ENCODE measurements around the gene NEAT1. TPM values are rescaled to one million over a fixed set of nuclear protein-coding genes. Genes with fewer than 3 reads are reported as not detected.
A peak's percentile ranks its signal among the peaks of the same experiment; 100 is the strongest.

NEAT1 gene
- total RNA-seq, 1 experiment from 2014 or later, result 938 TPM

- Histone ChIP-seq H3K79me2 (ENCODE audit: low read depth) (peaks cover 12% of the 10 kb centered on the region), H3K9me3 (ENCODE audit: insufficient read depth, low read depth) (no peaks in the 10 kb centered on the region), H3K4me2 (peak overlapping the region; percentile 80), H4K20me1 (ENCODE audit: insufficient read depth) (no peaks in the 10 kb centered on the region), H2AFZ (no peak overlapping the region), H3K27ac (peak overlapping the region; percentile 64; the same call in 1 of the 2 replicates), H3K9me2 (ENCODE audit: insufficient read depth) (no peaks in the 10 kb centered on the region), H3K27me3 (ENCODE audit: insufficient read depth, low read depth) (no peaks in the 10 kb centered on the region), H3F3A (ENCODE audit: insufficient read depth, low read depth) (peaks cover 35% of the 10 kb centered on the region), H3K36me3 (ENCODE audit: low read depth) (no peaks in the 10 kb centered on the region), H3K4me1 (replicated peaks; ENCODE audit: insufficient read depth) (peaks cover 25% of the 10 kb centered on the region), H3K4me3 (peak overlapping the region; percentile 58; the same call in 1 of the 2 replicates)
- CTCF ChIA-PET, result no interaction called here
- POLR2A ChIA-PET (ENCODE audit: unreplicated experiment), result interaction anchor here (0.7 kb wide), 1 partner anchor 31 kb away, joined by 5 read pairs; no protein-coding TSS in a partner anchor
- TF ChIP-seq, protein P1, sequence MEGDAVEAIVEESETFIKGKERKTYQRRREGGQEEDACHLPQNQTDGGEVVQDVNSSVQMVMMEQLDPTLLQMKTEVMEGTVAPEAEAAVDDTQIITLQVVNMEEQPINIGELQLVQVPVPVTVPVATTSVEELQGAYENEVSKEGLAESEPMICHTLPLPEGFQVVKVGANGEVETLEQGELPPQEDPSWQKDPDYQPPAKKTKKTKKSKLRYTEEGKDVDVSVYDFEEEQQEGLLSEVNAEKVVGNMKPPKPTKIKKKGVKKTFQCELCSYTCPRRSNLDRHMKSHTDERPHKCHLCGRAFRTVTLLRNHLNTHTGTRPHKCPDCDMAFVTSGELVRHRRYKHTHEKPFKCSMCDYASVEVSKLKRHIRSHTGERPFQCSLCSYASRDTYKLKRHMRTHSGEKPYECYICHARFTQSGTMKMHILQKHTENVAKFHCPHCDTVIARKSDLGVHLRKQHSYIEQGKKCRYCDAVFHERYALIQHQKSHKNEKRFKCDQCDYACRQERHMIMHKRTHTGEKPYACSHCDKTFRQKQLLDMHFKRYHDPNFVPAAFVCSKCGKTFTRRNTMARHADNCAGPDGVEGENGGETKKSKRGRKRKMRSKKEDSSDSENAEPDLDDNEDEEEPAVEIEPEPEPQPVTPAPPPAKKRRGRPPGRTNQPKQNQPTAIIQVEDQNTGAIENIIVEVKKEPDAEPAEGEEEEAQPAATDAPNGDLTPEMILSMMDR (conservative IDR thresholded peaks at IDR 0.05), result no peak
- TF ChIP-seq EZH2 (IDR thresholded peaks at IDR 0.05; ENCODE audit: low read depth), result no peak
- no TSS peak for BruUV-seq (replicated peaks)
- DNase-seq, result no peak
- intact Hi-C loops (cut with micrococcal nuclease; ENCODE audit: unreplicated experiment), result no loop called here
Observed at GRCh38 chr11:65454311-65454695, 31.7 kb downstream of the NEAT1 start.

DNA sequence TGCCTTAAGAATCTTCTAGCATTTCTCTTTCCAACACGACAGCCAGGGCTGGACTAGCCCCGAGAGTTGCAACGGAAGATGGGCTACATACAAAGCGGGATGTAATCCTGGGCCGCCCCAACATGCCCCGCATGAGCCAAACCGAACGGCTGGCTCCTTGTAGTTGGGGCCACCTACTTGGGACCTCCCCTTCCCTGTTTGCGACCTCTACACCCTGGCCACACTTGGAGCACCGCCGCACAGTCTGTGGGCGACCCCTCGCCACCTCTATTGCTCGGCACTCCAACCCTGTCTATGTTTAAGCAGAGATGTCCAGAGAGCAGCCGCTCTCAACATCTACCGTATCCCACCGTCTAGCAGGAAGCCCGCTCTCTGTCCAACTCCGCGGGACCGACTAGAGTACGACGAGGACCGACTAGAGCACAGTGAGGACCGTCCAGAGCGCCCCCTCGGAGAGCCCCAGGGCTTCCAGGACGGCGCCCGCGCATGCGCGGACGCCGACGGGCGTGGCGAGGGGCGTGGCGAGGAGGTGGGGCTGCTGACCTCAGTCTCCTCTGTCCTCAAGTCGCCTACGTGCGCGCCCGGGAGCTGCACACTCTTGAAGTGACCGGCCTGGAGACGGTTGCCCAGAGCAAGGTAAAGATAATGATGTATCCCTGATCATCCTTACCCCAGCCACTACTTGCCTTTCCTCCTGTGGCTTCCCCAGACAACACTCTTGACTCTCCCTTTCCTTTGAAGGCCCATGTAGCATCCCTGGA, 32.3 kb downstream of the NEAT1 start:
- Histone ChIP-seq H3K9me3 (ENCODE audit: insufficient read depth, low read depth) (no peaks in the 10 kb centered on the region), H3K79me2 (ENCODE audit: low read depth) (peaks cover 12% of the 10 kb centered on the region), H3K27ac (peak overlapping the region; percentile 21), H3K4me3 (peak overlapping the region; percentile 58), H3K36me3 (ENCODE audit: low read depth) (no peaks in the 10 kb centered on the region), H3K9me2 (ENCODE audit: insufficient read depth) (no peaks in the 10 kb centered on the region), H3F3A (ENCODE audit: insufficient read depth, low read depth) (peaks cover 35% of the 10 kb centered on the region), H4K20me1 (ENCODE audit: insufficient read depth) (no peaks in the 10 kb centered on the region), H3K4me2 (peak overlapping the region; percentile 80), H2AFZ (peak overlapping the region; percentile 78), H3K27me3 (ENCODE audit: insufficient read depth, low read depth) (no peaks in the 10 kb centered on the region), H3K4me1 (replicated peaks; ENCODE audit: insufficient read depth) (peaks cover 25% of the 10 kb centered on the region)
- POLR2A ChIA-PET (ENCODE audit: unreplicated experiment), result interaction anchor here (0.6 to 1.6 kb wide), 12 partner anchors 8 to 344 kb away, joined by 3 to 22 read pairs (median 5); no protein-coding TSS in a partner anchor
- TF ChIP-seq EZH2 (IDR thresholded peaks at IDR 0.05; ENCODE audit: low read depth), result no peak
- TF ChIP-seq, protein P1 (conservative IDR thresholded peaks at IDR 0.05), result no peak
- CTCF ChIA-PET, result no interaction called here
- BruUV-seq (replicated peaks), result TSS peak; percentile 92
- peak; percentile 81 to 91 for DNase-seq
- intact Hi-C loops (cut with micrococcal nuclease; ENCODE audit: unreplicated experiment), result loop anchor here (5.0 kb wide), 1 partner anchor 42 kb away; the partner anchor contains the start of gene MALAT1

DNA sequence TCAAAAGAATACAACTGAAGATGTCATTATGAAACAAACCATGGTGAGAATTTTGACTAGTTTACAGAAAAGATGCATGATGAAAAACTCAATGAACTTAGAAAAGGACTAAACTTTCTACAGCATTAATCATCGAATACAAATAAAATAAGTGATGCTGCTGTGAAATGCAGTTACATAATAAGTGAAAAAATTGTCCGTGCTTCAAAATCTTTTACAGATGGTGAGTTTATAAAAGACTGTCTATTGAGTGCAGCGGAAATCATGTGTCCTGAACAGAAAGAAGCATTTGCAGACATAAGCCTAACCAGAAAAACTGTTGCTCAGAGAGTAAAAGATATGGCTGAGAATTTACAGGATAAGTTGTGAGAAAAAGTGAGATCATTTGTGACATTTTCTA, 33.8 kb downstream of the NEAT1 start:
- intact Hi-C loops (cut with micrococcal nuclease; ENCODE audit: unreplicated experiment), result loop anchor here (2.0 to 5.0 kb wide), 2 partner anchors 14 to 41 kb away; partner anchors contain the start of gene MALAT1
- H3K4me3 ChIP-seq, result peak overlapping the region; percentile 58; the same call in 1 of the 2 replicates
- H3K79me2 ChIP-seq (ENCODE audit: low read depth), result peaks cover 12% of the 10 kb centered on the region
- no peak for TF ChIP-seq EZH2 (IDR thresholded peaks at IDR 0.05; ENCODE audit: low read depth)
- TF ChIP-seq, protein P1 (conservative IDR thresholded peaks at IDR 0.05), result no peak
- BruUV-seq (replicated peaks), result TSS peak; percentile 4
- peaks cover 35% of the 10 kb centered on the region for H3F3A ChIP-seq (ENCODE audit: insufficient read depth, low read depth)
- peak overlapping the region; percentile 59 for H3K27ac ChIP-seq
- H2AFZ ChIP-seq, result no peak overlapping the region
- H4K20me1 ChIP-seq (ENCODE audit: insufficient read depth), result no peaks in the 10 kb centered on the region
- peak overlapping the region; percentile 80 for H3K4me2 ChIP-seq
- no peaks in the 10 kb centered on the region for H3K36me3 ChIP-seq (ENCODE audit: low read depth)
- H3K27me3 ChIP-seq (ENCODE audit: insufficient read depth, low read depth), result no peaks in the 10 kb centered on the region
- no peak for DNase-seq
- ChIA-PET CTCF (no interaction called here), POLR2A (ENCODE audit: unreplicated experiment) (interaction anchor here (0.6 to 1.0 kb wide), 2 partner anchors 10 to 49 kb away, joined by 3 to 27 read pairs; no protein-coding TSS in a partner anchor)
- H3K4me1 ChIP-seq (replicated peaks; ENCODE audit: insufficient read depth), result peaks cover 25% of the 10 kb centered on the region
- H3K9me3 ChIP-seq (ENCODE audit: insufficient read depth, low read depth), result no peaks in the 10 kb centered on the region
- no peaks in the 10 kb centered on the region for H3K9me2 ChIP-seq (ENCODE audit: insufficient read depth)
